ENCODE data around the gene RAB3IL1. TPM values are rescaled to one million over a fixed set of nuclear protein-coding genes. Genes with fewer than 3 reads are reported as not detected.

The RAB3IL1 gene
- polyA plus RNA-seq, 1 donor, result 18.7 TPM

- no peak for DNase-seq
Observed at GRCh38 chr11:61866231-61866957, 51.0 kb downstream of the RAB3IL1 start.

DNA sequence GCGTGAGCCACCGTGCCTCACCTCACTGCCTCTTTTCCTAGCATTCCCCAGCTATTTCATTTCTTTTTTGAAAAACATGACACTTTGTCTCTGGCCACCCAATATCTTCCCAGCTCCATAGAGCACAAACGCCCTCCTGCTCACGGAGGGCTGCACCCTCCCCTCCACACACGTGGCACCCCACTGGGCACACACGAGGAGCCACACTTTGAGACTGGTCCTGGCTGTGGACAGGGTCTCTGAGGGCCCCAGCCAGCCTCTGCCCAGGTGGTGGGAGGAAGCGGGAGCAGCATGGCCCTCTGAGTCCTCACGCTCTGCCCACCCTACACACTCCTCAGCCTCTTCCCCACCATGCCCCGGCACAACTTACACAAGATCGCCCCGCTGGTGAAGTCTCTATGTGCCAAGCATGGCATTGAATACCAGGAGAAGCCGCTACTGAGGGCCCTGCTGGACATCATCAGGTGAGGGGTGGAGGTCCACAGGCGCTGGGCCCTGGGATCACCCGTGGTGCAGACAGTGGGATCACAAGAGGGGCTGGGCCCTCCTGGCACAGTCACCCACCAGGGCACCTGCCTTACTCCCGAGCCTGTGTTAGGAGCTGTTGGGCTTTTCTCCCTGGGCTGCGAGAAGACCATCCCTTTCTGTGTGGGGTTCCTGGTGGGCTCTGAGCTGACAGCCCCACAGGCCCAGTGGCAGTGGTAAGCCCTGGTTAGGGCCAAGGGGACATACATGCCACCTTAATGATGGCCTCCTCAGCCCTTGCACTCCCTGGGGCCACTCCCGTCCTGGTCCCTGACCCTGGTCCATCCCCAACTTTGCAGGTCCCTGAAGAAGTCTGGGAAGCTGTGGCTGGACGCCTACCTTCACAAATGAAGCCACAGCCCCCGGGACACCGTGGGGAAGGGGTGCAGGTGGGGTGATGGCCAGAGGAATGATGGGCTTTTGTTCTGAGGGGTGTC is 52.3 kb downstream of the RAB3IL1 start:
- no peak for DNase-seq

DNA sequence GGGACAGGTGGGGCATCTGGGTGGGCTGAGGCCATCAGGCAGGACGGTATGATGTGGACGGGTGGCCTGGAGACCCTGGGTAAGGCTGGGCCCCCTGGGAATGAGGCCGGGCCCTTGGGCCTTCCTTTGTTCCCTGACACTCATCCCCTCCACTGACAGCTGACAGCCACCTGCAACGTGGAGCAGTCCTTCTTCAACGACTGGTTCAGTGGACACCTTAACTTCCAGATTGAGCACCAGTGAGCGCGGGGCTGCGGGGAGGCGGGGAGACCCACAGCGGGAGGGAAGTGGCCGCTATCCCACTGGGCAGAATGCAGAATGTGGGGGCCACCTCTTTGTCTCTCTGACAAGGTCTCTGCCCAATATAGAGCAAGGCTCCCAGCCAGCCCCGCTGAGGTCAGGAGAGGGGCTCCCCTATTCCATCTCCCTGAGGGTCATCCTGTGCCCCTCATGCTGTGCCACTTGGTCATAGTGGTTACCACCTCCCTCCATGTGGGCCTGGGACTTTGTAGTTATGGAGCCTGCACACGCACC is 53.8 kb downstream of the RAB3IL1 start:
- no peak for DNase-seq

GRCh38 chr11:61862714-61863547 is 54.4 kb downstream of the RAB3IL1 start:
- no peak for DNase-seq

DNA sequence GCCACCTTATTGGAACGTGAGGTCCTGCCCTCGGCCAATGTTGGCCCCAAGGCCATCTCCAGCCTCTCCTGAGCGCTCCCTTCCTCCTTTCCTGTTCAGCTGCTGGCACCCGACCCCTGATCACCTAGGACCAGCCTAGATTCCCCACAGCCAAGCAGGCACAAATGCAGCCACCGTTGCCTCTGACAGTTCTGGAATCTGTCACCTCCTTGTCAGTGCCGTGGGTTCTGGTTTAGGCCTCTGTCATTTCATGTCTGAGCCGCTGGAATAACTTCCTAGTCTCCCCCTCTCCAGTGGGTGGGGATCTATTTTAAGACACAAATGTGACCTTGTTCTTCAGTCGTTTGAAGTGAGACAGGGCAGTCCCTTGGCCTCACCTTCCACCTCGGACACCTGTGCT is 55.7 kb downstream of the RAB3IL1 start:
- DNase-seq, result no peak

GRCh38 chr11:61860054-61860903 is 57.1 kb downstream of the RAB3IL1 start:
- no peak for DNase-seq

GRCh38 chr11:61855939-61856680 is 61.3 kb downstream of the RAB3IL1 start:
- DNase-seq, result no peak

DNA sequence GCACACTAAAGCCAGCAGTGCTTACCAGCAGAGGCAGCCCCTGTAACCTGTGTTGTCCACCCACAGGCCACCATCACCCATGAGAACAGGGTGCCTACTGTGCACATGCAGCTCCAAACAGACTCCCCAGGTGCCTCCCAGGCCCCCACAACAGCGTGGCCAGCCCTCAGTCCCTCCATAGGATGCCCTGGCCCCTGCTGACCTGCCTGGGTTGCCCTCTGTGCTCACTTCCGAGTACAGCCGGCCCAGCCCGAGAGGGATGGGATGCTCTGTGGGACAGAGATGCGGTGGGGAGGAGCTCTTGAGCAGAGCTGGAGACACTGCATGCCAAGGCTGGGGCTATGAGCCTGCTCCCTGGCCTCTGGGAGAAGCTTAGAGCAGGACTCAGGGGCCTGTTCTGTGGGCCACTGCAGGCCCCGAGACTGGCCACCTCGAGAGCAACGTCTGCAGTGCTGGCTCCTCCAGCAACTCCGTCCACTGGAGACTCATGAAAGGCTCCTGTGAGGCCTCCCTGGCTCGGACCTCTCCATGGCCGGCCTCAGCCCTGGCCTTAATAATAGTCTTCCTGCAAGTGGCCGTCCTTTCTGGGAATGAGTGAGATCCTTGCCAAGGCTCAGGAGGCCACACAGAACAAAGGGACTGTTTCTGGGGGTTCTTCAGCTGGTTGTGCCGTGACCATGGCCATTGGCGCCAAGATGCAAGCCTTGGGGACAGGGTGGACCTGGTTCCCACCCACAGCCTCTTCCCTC is 62.2 kb downstream of the RAB3IL1 start:
- DNase-seq, result no peak

DNA sequence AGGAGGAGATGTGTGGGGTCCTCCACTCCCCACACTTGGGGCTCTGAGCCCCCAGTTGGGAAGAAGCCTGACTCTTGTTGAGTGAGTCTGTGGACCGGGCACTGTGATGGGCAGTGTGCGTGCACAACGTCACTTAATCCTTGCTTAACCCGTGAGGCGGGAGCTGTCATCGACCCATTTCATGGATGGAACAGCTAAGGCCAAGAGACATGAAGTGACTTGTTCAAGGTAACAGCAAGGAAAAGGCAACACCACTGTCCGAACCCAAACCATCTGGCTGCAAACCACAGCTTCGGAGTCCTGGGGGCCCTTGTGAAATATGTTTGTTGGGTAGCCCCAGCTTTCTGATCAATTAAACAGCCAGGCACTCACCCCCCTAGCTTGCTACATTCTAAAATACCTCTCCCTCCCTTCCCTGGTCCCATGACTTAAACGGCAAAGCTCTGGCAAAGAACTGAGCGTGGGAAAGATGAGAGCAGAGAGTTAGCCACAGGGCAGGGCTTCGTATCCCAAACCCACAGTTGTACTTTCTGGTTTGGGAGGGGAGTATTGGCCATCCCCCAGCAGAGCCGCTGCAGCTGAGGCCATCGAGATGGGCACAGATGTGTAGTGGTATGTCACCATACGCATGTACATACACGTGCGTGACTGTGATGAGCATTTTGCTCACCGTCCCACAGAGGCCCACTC is 63.0 kb downstream of the RAB3IL1 start:
- no peak for DNase-seq

DNA sequence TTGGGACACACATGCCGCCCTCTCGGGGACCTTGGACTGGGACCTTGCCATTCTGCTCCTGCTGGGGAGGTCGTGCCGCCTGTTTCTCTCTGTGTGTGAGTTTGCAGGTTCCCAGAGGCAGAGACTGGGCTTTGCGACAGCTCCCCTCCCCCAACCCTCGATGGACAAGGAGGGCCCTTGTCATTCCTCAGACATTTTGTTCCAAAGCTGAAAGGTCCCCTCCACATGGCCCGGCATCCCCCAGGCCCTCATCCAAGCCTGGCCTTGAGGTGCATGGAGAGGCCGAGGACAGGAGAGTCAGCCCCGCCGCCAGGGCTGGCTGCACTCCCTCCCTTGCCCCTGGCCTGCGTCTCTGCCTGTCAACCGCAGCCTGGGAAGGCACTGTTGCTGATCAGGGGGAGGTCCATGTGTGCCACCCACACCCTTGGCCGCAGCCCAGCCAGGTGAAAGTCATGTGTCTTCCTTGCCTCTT is 63.6 kb downstream of the RAB3IL1 start:
- no peak for DNase-seq

- no peak for DNase-seq
Observed at GRCh38 chr11:61851900-61852295, 65.5 kb downstream of the RAB3IL1 start.

DNA sequence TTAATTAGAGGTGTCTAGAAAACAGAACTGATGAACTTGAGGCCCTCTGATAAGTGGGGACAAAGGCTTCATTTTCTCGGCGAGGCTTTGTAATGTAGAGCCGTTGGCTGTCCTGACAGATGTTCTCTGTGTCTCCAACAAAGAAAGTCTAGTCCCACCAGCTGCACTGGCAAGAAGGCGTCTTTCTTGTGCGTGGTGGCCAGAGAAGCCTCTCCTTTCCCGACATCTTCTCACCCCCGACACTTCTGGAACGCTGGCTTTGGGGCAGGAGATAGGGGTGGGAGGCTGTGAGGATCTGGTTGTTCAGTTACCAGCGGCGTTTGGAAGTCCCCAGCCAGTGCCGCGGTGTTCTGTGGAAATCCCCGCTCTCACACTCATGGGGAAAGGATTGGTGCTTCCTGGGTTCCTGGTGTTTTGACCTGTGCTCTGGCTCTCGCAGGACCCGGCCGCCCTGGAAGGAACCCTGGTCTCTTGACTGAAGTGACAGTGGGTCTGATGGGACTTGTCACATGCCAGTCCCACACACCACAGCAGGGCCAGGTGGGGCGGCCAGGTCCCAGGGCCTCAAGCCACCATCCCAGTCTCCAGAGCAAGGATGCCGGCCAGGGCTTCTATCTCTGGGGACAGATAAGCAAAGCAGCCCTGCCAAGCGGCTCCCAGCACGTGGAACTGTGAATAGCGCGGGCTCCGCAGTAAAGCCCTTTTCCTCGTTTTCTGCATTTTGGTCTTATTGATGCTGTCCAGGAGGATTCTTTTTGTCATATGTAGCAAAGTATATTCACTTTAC is 66.1 kb downstream of the RAB3IL1 start:
- DNase-seq, result no peak

- DNase-seq, result no peak
Observed at GRCh38 chr11:61850687-61851086, 66.7 kb downstream of the RAB3IL1 start.

GRCh38 chr11:61848631-61849030 is 68.7 kb downstream of the RAB3IL1 start:
- DNase-seq, result no peak

- DNase-seq, result no peak
Observed at GRCh38 chr11:61847914-61848581, 69.3 kb downstream of the RAB3IL1 start.

Data from left kidney (tissue), 2 donors.